ENCODE data around the gene PCDHGA8. TPM values are rescaled to one million over a fixed set of nuclear protein-coding genes. Genes with fewer than 3 reads are reported as not detected.
"Not testable (repeated sequence)": the region's sequence is repeated elsewhere in the genome, so short reads cannot be mapped to it uniquely, and the experiment has no call there.

PCDHGA8 gene
- total RNA-seq, 1 donor from 2014 or later = 9.1 TPM

- DNase-seq (no peak), ATAC-seq (no peak)
- intact Hi-C loops (cut with micrococcal nuclease) = loop anchor here (10.0 kb wide), 2 partner anchors 56 to 106 kb away; partner anchors contain the start of gene PCDHGC3
Observed at GRCh38 chr5:141419074-141419880, 26.8 kb downstream of the PCDHGA8 start.

GRCh38 chr5:141420855-141421488 lies 28.5 kb downstream of the PCDHGA8 start, which contains the start of gene PCDHGA11:
Gene PCDHGA11, plus strand, starts transcription at chr5:141421051. Its CDS starts 177 bp downstream, at chr5:141421228.
- DNase-seq = no peak
- intact Hi-C loops (cut with micrococcal nuclease) = no loop called here
- peak; percentile 49 for ATAC-seq

GRCh38 chr5:141421489-141421855 lies 29.0 kb downstream of the PCDHGA8 start:
- no peak for DNase-seq
- intact Hi-C loops (cut with micrococcal nuclease) = no loop called here
- ATAC-seq = no peak

DNA sequence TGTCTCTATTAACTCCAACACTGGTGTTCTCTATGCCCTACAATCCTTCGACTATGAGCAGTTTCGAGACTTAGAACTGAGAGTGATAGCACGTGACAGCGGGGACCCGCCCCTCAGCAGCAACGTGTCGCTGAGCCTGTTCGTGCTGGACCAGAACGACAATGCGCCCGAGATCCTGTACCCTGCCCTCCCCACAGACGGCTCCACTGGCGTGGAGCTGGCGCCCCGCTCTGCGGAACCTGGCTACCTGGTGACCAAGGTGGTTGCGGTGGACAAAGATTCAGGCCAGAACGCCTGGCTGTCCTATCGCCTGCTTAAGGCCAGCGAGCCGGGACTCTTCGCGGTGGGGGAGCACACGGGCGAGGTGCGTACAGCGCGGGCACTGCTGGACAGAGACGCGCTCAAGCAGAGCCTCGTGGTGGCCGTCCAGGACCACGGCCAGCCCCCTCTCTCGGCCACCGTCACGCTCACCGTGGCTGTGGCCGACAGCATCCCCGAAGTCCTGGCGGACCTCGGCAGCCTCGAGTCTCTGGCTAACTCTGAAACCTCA lies 30.4 kb downstream of the PCDHGA8 start:
- DNase-seq (no peak), ATAC-seq (no peak)
- intact Hi-C loops (cut with micrococcal nuclease) = no loop called here

DNA sequence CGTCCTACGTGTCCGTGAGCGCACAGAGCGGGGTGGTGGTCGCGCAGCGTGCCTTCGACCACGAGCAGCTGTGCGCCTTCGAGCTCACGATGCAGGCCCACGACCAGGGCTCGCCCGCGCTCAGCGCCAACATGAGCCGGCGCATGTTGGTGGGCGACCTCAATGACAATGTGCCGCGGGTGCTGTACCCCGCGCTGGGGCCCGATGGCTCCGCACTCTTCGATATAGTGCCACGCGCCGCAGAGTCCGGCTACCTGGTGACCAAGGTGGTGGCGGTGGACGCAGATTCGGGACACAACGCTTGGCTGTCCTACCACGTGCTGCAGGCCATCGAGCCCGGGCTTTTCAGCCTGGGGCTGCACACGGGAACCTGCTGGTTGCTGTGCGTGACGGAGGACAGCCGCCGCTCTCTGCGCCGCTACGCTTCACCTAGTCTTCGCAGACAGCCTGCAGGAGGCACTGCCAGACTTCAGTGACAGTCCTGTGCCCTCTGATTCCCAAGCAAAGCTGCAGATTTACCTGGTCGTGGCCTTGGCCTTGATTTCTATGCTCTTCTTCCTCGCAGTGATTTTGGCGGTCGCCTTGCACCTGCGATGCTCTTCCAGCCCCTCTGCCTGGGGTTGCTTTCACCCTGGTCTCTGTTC lies 35.5 kb downstream of the PCDHGA8 start:
- DNase-seq (no peak), ATAC-seq (no peak)
- intact Hi-C loops (cut with micrococcal nuclease) = no loop called here

GRCh38 chr5:141430332-141431113 lies 38.1 kb downstream of the PCDHGA8 start, which contains the start of gene PCDHGA12:
Gene PCDHGA12, plus strand, starts transcription at chr5:141430507. Its CDS starts 253 bp downstream, at chr5:141430760.
- intact Hi-C loops (cut with micrococcal nuclease) = no loop called here
- DNase-seq (peak; percentile 65), ATAC-seq (peak; percentile 93)

- no peak for DNase-seq
Observed at GRCh38 chr5:141431286-141431685, 38.9 kb downstream of the PCDHGA8 start.

GRCh38 chr5:141432308-141432707 lies 39.9 kb downstream of the PCDHGA8 start:
- ATAC-seq; intact Hi-C loops (cut with micrococcal nuclease); DNase-seq: not testable (repeated sequence)

More at GRCh38 chr5:141431286-141431685, 38.9 kb downstream of the PCDHGA8 start:
- intact Hi-C loops (cut with micrococcal nuclease) = no loop called here
- peak; percentile 40 for ATAC-seq

DNA sequence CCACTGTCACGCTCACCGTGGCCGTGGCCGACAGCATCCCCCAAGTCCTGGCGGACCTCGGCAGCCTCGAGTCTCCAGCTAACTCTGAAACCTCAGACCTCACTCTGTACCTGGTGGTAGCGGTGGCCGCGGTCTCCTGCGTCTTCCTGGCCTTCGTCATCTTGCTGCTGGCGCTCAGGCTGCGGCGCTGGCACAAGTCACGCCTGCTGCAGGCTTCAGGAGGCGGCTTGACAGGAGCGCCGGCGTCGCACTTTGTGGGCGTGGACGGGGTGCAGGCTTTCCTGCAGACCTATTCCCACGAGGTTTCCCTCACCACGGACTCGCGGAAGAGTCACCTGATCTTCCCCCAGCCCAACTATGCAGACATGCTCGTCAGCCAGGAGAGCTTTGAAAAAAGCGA lies 40.3 kb downstream of the PCDHGA8 start:
- intact Hi-C loops (cut with micrococcal nuclease); DNase-seq; ATAC-seq: not testable (repeated sequence)

DNA sequence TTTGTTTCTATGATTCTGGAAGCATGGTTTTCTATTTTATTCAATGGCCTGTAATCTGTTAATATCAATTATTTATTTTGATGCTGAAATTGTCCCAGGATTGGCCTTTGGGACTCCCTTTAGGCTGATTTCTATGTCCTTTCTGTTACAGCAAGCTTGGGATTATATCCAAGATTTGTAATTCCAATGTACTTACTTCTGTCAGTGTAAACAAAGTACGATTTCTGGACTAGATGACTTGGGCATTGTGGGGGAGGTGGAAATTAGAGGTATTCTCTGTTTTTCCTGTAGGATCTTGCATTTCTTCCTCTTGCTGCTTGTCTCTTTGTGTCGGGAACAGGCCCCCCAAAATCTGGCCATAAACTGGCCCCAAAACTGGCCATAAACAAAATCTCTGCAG lies 41.6 kb downstream of the PCDHGA8 start:
- intact Hi-C loops (cut with micrococcal nuclease) = no loop called here
- no peak for ATAC-seq
- no peak for DNase-seq

DNA sequence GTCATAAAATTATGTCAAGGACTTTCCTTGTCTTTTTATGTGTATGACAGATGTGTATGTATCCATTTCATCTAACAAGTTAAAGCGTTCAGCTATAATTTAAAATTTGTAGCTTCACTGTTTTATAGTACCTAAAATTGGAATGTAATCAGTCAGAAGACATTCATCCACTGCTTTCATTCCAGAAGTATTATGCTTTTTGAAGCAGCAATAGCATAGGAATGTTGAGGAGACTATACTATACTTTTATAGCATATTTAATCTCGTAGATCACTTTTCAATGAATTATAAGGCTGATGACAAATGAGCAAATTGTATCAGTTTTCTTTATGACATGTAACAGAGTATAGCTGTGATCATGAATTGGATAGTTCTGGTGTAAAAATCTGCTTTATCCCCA lies 44.8 kb downstream of the PCDHGA8 start:
- ATAC-seq = no peak
- intact Hi-C loops (cut with micrococcal nuclease) = no loop called here

DNA sequence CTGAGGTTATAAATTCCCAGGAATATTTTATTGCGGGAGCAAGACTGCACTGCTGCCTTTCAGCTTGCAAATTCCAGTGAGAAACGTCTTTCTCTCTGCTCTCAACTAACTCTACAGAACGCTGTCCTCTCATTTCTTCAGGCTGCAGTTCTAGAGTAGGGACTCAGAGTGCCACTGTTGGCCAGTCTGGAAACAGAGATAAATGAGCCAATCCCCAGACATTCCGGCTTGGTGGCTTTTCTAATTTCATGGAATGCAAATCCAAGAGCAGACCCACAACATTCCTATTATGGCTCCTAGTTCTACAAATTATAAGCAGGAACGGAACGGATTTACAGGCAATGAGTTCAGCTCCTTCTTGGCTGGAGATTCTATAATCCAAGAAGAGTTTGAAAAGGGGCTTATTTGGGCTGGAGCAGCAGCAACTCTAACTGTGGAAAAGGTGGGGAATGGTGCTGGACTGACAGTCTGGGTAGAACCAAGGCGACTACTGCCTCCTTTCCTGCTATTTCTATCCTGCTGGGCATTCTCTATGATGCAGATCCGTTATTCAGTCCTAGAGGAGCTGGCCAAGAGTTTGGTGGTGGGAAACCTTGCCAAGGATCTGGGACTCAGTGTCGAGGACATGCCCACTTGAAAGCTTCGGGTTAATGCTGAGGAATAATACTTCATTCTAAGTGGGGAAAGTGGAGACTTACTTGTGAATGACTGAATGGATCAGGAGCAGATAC lies 47.1 kb downstream of the PCDHGA8 start:
- no peak for DNase-seq
- intact Hi-C loops (cut with micrococcal nuclease) = no loop called here
- ATAC-seq = peak; percentile 63

More for the DNA sequence above, 44.8 kb downstream of the PCDHGA8 start:
- no peak for DNase-seq

DNA sequence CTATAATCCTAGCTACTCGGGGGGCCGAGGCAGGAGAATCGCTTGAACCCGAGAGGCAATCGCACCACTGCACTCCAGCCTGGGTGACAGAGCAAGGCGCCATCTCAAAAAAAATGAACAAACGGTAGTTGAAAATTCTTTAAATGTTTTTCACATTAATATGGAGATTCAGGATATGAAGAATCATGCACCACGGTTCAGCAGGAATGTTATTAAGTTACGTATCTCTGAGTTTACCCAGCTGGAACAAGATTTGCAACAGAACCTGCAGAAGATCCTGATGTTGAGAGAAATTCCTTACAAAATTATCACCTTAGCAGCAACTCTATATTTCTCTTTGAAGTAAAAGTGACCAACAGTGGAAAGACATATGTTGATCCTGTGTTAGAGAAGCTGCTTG lies 47.9 kb downstream of the PCDHGA8 start:
- DNase-seq (no peak), ATAC-seq (no peak)
- intact Hi-C loops (cut with micrococcal nuclease) = no loop called here

GRCh38 chr5:141441571-141442170 lies 49.2 kb downstream of the PCDHGA8 start:
- peak; percentile 80 for DNase-seq
- peak; percentile 92 for ATAC-seq
- intact Hi-C loops (cut with micrococcal nuclease) = no loop called here
